ENCODE data around the gene RASA3. TPM values are rescaled to one million over a fixed set of nuclear protein-coding genes. Genes with fewer than 3 reads are reported as not detected.
A peak's percentile ranks its signal among the peaks of the same experiment; 100 is the strongest.
"Not testable (repeated sequence)": the region's sequence is repeated elsewhere in the genome, so short reads cannot be mapped to it uniquely, and the experiment has no call there.

The RASA3 gene
- total and polyA plus RNA-seq, 12 donors: 6.8 to 16.9 (median 10.3) TPM

- no peaks in the 10 kb centered on the region for H3K9me3 ChIP-seq
- H3K27me3 ChIP-seq: peaks cover 0 to 36% (median 13%) of the 10 kb centered on the region in 7 donors
- intact Hi-C loops (cut with DNase I): no loop called here
- WGBS, 2 donors: 89 to 90% methylated on average over 16 of the region's 16 CpGs
- H3K4me1 ChIP-seq: peaks cover 0 to 37% (median 9%) of the 10 kb centered on the region in 9 donors
- no peak for ATAC-seq
- DNase-seq: no peak
- H3K27ac ChIP-seq: peak overlapping the region in 1 of 10 donors; percentile 83
- TF ChIP-seq CTCF (IDR thresholded peaks at IDR 0.05): no peak
- no peaks in the 10 kb centered on the region for H3K36me3 ChIP-seq
- H3K4me3 ChIP-seq: peak overlapping the region in 1 of 10 donors; percentile 34
Measured at GRCh38 chr13:114162533-114162922, 30.1 kb upstream of the RASA3 start.

GRCh38 chr13:114161644-114162532, 29.5 kb upstream of the RASA3 start:
- peak in 6 of 8 donors; percentile 14 to 79 (median 60) for ATAC-seq
- Histone ChIP-seq H3K9me3 (no peaks in the 10 kb centered on the region), H3K27ac (peak overlapping the region in 2 of 10 donors; percentile 1 to 83), H3K27me3 (peaks cover 0 to 36% (median 13%) of the 10 kb centered on the region in 7 donors), H3K36me3 (no peaks in the 10 kb centered on the region), H3K4me3 (peak overlapping the region in 1 of 10 donors; percentile 34), H3K4me1 (peaks cover 0 to 31% (median 7%) of the 10 kb centered on the region in 9 donors)
- DNase-seq: peak in 1 of 2 donors; percentile 29
- TF ChIP-seq CTCF (IDR thresholded peaks at IDR 0.05): no peak
- 36 to 46% methylated on average over 32 of the region's 32 CpGs for WGBS, 2 donors
- intact Hi-C loops (cut with DNase I): no loop called here

GRCh38 chr13:114161028-114161556, 28.7 kb upstream of the RASA3 start:
- no peak for TF ChIP-seq CTCF (IDR thresholded peaks at IDR 0.05)
- no peaks in the 10 kb centered on the region for H3K9me3 ChIP-seq
- peak overlapping the region in 1 of 10 donors; percentile 83 for H3K27ac ChIP-seq
- ATAC-seq (no peak), DNase-seq (no peak)
- intact Hi-C loops (cut with DNase I): no loop called here
- WGBS, 2 donors: 91 to 93% methylated on average over 47 of the region's 47 CpGs
- H3K36me3 ChIP-seq: no peaks in the 10 kb centered on the region
- H3K4me1 ChIP-seq: peaks cover 0 to 23% (median 4%) of the 10 kb centered on the region in 9 donors
- H3K27me3 ChIP-seq: peaks cover 0 to 36% (median 13%) of the 10 kb centered on the region in 7 donors
- H3K4me3 ChIP-seq: no peak overlapping the region

GRCh38 chr13:114158869-114159666, 26.6 kb upstream of the RASA3 start:
- Histone ChIP-seq H3K27me3 (peaks cover 0 to 27% (median 9%) of the 10 kb centered on the region in 7 donors), H3K4me1 (peaks cover 0 to 19% (median 0%) of the 10 kb centered on the region in 9 donors)
- H3K9me3 ChIP-seq; ATAC-seq; DNase-seq; H3K36me3 ChIP-seq; H3K27ac ChIP-seq; intact Hi-C loops (cut with DNase I); H3K4me3 ChIP-seq: not testable (repeated sequence)
- WGBS, 2 donors: 82 to 91% methylated on average over 13 of the region's 13 CpGs

All from heart right ventricle (tissue), 16 donors.